GM12878 (cell line): ENCODE data around the gene RSPH1. TPM values are rescaled to one million over a fixed set of nuclear protein-coding genes. Genes with fewer than 3 reads are reported as not detected.

ENCODE experiments used
- ATAC-seq: fragments of 200-7000 bp; cut with Tn5 transposase; 3 replicates; pipeline ENCODE4 v1.9.1; 2020; ENCODE audit warnings: mild to moderate bottlenecking, moderate library complexity
- BruUV-seq: library from RNA; stranded (reverse); fragments of 400-500 nt; replicated peaks from 2 replicates; lab custom pipeline; 2021; lab: Mats Ljungman, UMichigan
- CTCF ChIA-PET: fragments of 300-600 bp; sonication (Branson Sonifier 250); formaldehyde crosslinking; extraction: SDS; loops from one replicate; lab custom pipeline; 2021; ENCODE audit warnings: inconsistent platforms; lab: Yijun Ruan, JAX
- POLR2A ChIA-PET: fragments of 350-600 bp; formaldehyde crosslinking; extraction: SDS; loops from one replicate; lab custom pipeline; 2021; ENCODE audit warnings: inconsistent platforms; lab: Charles Lee
- RAD21 ChIA-PET: fragments of 300-600 bp; sonication (Branson Sonifier 250); formaldehyde crosslinking; loops from one replicate; lab custom pipeline; 2023; ENCODE audit warnings: antibody characterized with exemption; ENCODE audit not compliant: unreplicated experiment; lab: Charles Lee
- SMC1A ChIA-PET: fragments of 300-600 bp; sonication (Branson Sonifier 250); formaldehyde crosslinking; loops from one replicate; lab custom pipeline; 2023; ENCODE audit not compliant: unreplicated experiment, uncharacterized antibody; lab: Charles Lee
- DNase-seq: peaks from one replicate; pipeline ENCODE4 v3.0.0-alpha.2; 2011; ENCODE audit warnings: low read depth, low spot score
- FAIRE-seq: peaks from 3 replicates; lab custom pipeline; 2011; peaks lifted over from hg19 to GRCh38; lab: Jason Lieb, UNC
- H2AFZ ChIP-seq: 2 replicates; pipeline ENCODE4 v1.6.0; 2011; ENCODE audit warnings: low read depth, low read length, control low read depth; ENCODE audit not compliant: control insufficient read depth
- H3K27ac ChIP-seq: 2 replicates; pipeline ENCODE4 v1.5.1; 2011; ENCODE audit warnings: control low read depth; ENCODE audit not compliant: control insufficient read depth, insufficient read depth
- H3K27me3 ChIP-seq, 2 experiments: replicated peaks in 1 of 2; 2 replicates each; pipeline versions ENCODE4 v1.6.0 to v1.6.1; 2011; ENCODE audit warnings: low read length in 1 of 2; ENCODE audit not compliant: control insufficient read depth in 2 of 2, insufficient read depth in 2 of 2
- H3K36me3 ChIP-seq, 2 experiments: 2 replicates each; pipeline ENCODE4 v1.5.1; 2011; ENCODE audit warnings: low read length in 1 of 2; ENCODE audit not compliant: control insufficient read depth in 2 of 2, insufficient read depth in 2 of 2
- H3K4me1 ChIP-seq: 2 replicates; pipeline ENCODE4 v1.6.1; 2011; ENCODE audit warnings: mild to moderate bottlenecking, low read length, moderate library complexity, mixed read lengths; ENCODE audit not compliant: control insufficient read depth, insufficient read depth
- H3K4me2 ChIP-seq: 2 replicates; pipeline ENCODE4 v1.6.0; 2011; ENCODE audit warnings: control low read depth; ENCODE audit not compliant: control insufficient read depth, insufficient read depth
- H3K4me3 ChIP-seq: fragments of 200-600 bp; sonication (generic); 2 replicates; pipeline ENCODE4 v1.5.1; 2016
- H3K79me2 ChIP-seq: 2 replicates; pipeline ENCODE4 v1.6.0; 2011; ENCODE audit warnings: low read length; ENCODE audit not compliant: control insufficient read depth, insufficient read depth
- H3K9ac ChIP-seq: 2 replicates; pipeline ENCODE4 v1.8.0; 2011; ENCODE audit warnings: low read length, control low read depth, mixed read lengths; ENCODE audit not compliant: control insufficient read depth, insufficient read depth
- H3K9me3 ChIP-seq: replicated peaks from 3 replicates; pipeline ENCODE4 v1.5.1; 2011; ENCODE audit warnings: mild to moderate bottlenecking, low read length; ENCODE audit not compliant: control insufficient read depth, insufficient read depth
- H4K20me1 ChIP-seq: 2 replicates; pipeline ENCODE4 v1.6.0; 2011; ENCODE audit not compliant: control insufficient read depth, insufficient read depth
- CBX5 ChIP-seq: sonication (generic); IDR thresholded peaks from 2 replicates; pipeline ENCODE4 v1.6.1; 2016; ENCODE audit warnings: low read depth, moderate library complexity, mild to moderate bottlenecking, inconsistent platforms
- EED ChIP-seq: sonication (generic); IDR thresholded peaks from 2 replicates; pipeline ENCODE4 v1.6.1; 2016; ENCODE audit warnings: antibody characterized with exemption, low read depth
- ETV6 ChIP-seq, 2 experiments: fragments of 450-650 bp in 1 of 2; IDR thresholded peaks in 1 of 2; conservative IDR thresholded peaks in 1 of 2; 2 replicates each; pipeline ENCODE4 v1.6.1; 2014; ENCODE audit warnings: antibody characterized with exemption in 1 of 2, borderline replicate concordance in 1 of 2, low read depth in 1 of 2, mild to moderate bottlenecking in 1 of 2, moderate library complexity in 1 of 2
- FOS ChIP-seq: IDR thresholded peaks from 3 replicates; pipeline ENCODE4 v1.6.1; 2011; ENCODE audit warnings: borderline replicate concordance; ENCODE audit not compliant: insufficient read length; ENCODE audit errors: extremely low read depth
- HDAC6 ChIP-seq: fragments of 200-600 bp; sonication (generic); IDR thresholded peaks from one replicate; pipeline ENCODE4 v1.8.0; 2017; ENCODE audit warnings: antibody characterized with exemption; ENCODE audit not compliant: unreplicated experiment
- IKZF1 ChIP-seq: fragments of 450-650 bp; conservative IDR thresholded peaks from 2 replicates; pipeline ENCODE4 v1.6.1; 2017; ENCODE audit warnings: antibody characterized with exemption, mild to moderate bottlenecking
- LARP7 ChIP-seq: fragments of 450-650 bp; IDR thresholded peaks from 2 replicates; pipeline ENCODE4 v1.6.1; 2017; ENCODE audit warnings: mild to moderate bottlenecking
- NR2C1 ChIP-seq: fragments of 450-650 bp; IDR thresholded peaks from 2 replicates; pipeline ENCODE4 v1.6.1; 2017; ENCODE audit warnings: antibody characterized with exemption, mild to moderate bottlenecking, moderate library complexity
- POLR2AphosphoS5 ChIP-seq: IDR thresholded peaks from 2 replicates; pipeline ENCODE4 v1.6.1; 2011; ENCODE audit warnings: mild to moderate bottlenecking, low read length, inconsistent platforms
- RAD51 ChIP-seq: fragments of 450-650 bp; IDR thresholded peaks from 2 replicates; pipeline ENCODE4 v1.6.1; 2016; ENCODE audit warnings: moderate library complexity, mild to moderate bottlenecking, inconsistent platforms
- SMC3 ChIP-seq: IDR thresholded peaks from 2 replicates; pipeline ENCODE4 v1.6.1; 2011; ENCODE audit warnings: low read length, improper control_type of control experiment, borderline replicate concordance
- SRF ChIP-seq, 2 experiments: IDR thresholded peaks; 2 replicates each; pipeline ENCODE4 v1.6.1; 2011; ENCODE audit warnings: low read depth in 2 of 2, low read length in 2 of 2, mild to moderate bottlenecking in 1 of 2, moderate library complexity in 1 of 2
- ZBED1 ChIP-seq: IDR thresholded peaks from 2 replicates; pipeline ENCODE4 v1.6.1; 2016; ENCODE audit warnings: borderline replicate concordance
- ZNF24 ChIP-seq: fragments of 450-650 bp; IDR thresholded peaks from 2 replicates; pipeline ENCODE4 v1.6.1; 2017; ENCODE audit warnings: antibody characterized with exemption, mild to moderate bottlenecking
- ZNF274 ChIP-seq: IDR thresholded peaks from one replicate; pipeline ENCODE4 v1.8.0; 2011; ENCODE audit not compliant: insufficient read length, insufficient read depth
- ZNF622 ChIP-seq: fragments of 450-650 bp; IDR thresholded peaks from 2 replicates; pipeline ENCODE4 v1.6.1; 2017; ENCODE audit warnings: mild to moderate bottlenecking, inconsistent platforms
- whole genome bisulfite sequencing: methylation state at CpG from one replicate; pipeline ENCODE4 v1.1.6; 2016; ENCODE audit warnings: low lambda C conversion rate; ENCODE audit not compliant: insufficient replicate concordance, insufficient coverage; ENCODE audit errors: missing lambda C conversion rate; 5-methylcytosine and 5-hydroxymethylcytosine counted together
- in situ Hi-C: fragments of 300-500 bp; cut with MboI; formaldehyde crosslinking; loops from 9 replicates; pipeline ENCODE4 v1.14.3; 2018; ENCODE audit warnings: mixed read lengths
- intact Hi-C: fragments of 100-400 bp; cut with micrococcal nuclease; formaldehyde crosslinking; loops from one replicate; pipeline ENCODE4 v1.14.2; 2022; ENCODE audit not compliant: unreplicated experiment
- polyA plus RNA-seq, 11 experiments: library from polyadenylated mRNA; depleted of rRNA in 4 of 11; unstranded in 6 of 11; stranded (reverse) in 5 of 11; fragments of >200 nt; fragmentation: Nextera tagmentation in 4 of 11; fragmentation: Illumina TruSeq in 1 of 11; extraction: Ambion mirVana in 4 of 11; extraction: Trizol in 1 of 11; gene quantifications; 1 replicate in 1 of 11; 2 replicates in 10 of 11; pipeline versions ENCODE4 v1.2.1 to v1.2.3, GENCODE V29; 2011 to 2016; ENCODE audit warnings: inconsistent platforms in 2 of 11, missing spikeins in 2 of 11, low read depth in 1 of 11
- total RNA-seq, 4 experiments: library from RNA; depleted of rRNA in 3 of 4; stranded (reverse); fragments of >200 nt in 3 of 4; fragmentation: Illumina TruSeq in 1 of 4; extraction: Trizol in 1 of 4; gene quantifications; 2 replicates each; pipeline versions ENCODE4 v1.2.1 to v1.2.3, GENCODE V29; 2013 to 2021
- TF ChIP-seq, protein P1 (sequence below): IDR thresholded peaks from 2 replicates; pipeline ENCODE4 v1.6.1; 2011; ENCODE audit warnings: borderline replicate concordance, low read depth, mild to moderate bottlenecking, moderate library complexity, low read length; ENCODE audit not compliant: insufficient read depth, poor library complexity, severe bottlenecking
- TF ChIP-seq, protein P2 (sequence below): fragments of 450-650 bp; IDR thresholded peaks from 2 replicates; pipeline ENCODE4 v1.6.1; 2016; ENCODE audit warnings: mild to moderate bottlenecking
- TF ChIP-seq, protein P3 (sequence below): IDR thresholded peaks from 2 replicates; pipeline ENCODE4 v1.6.1; 2012; ENCODE audit warnings: low read depth, low read length, improper control_type of control experiment

The RSPH1 gene
- total and polyA plus RNA-seq, 10 of the 15 experiments (the other 5 are each of a cell fraction or from before 2014, with no cell fraction given): 0.11 to 1.4 (median 0.38) TPM

DNA sequence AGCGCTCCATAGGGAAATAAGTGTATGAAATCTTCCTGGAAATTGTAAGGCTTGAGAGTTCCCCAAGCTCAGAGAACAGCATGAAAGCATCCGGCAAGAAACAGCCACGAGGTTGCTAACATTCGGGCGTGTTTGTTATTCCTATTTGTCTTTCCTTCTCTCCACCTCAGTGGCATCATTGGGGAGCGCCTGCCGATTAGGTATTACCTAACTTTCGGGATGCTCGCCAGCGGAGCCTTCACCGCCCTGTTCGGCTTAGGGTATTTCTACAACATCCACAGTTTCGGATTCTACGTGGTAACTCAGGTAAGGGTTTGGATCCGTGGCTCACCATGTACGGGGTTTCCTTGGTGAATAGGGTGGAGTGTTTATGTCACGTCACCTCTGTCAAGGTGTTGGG lies 43.3 kb upstream of the RSPH1 start (continued):
- TF ChIP-seq POLR2AphosphoS5: no peak

DNA sequence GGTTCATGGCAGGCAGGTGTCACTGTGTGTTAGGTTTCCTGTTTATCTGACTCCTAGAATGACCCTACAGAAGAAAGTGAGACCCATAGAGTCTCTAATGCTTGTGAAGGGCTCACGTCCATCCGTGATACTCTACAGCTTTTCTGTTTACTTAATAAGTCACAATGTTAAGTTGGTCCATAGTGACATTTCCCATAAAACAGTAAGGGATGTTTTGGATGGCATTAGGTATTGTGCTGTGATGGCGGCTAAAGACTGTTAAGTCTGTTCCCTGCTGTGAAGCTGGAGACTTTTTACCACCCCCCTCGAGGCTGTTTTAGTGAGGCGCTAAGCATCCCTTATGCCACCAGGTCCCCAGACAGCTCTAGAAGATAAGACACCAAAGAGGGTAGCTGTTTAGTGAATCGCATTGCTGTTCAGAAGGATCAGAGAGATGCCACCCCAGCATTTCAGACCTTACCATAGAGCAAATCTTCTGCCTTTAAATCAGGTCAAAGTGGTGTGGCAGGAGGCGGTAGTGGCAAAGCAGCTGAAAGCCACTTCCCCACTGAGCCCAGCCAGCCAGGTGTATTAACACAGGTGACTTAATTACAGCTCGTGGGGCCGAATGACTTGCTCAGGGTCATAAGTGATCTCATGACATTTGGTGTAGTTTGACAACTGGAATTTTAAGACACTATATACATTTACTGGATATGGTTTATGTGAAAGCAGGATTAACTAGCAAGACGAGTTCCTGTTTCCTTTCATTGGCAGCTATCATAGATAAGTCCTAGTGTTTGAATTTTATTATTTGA lies 42.7 kb upstream of the RSPH1 start:
- ChIA-PET SMC1A (interaction anchor here (0.8 to 9.1 kb wide), 13 partner anchors 15 to 393 kb away, joined by 3 to 268 read pairs (median 4); no protein-coding TSS in a partner anchor), CTCF (interaction anchor here (1.2 to 7.6 kb wide), 12 partner anchors 10 to 393 kb away, joined by 3 to 168 read pairs (median 38); no protein-coding TSS in a partner anchor), POLR2A (interaction anchor here (1.2 to 6.0 kb wide), 5 partner anchors 8 to 80 kb away, joined by 3 to 71 read pairs (median 5); no protein-coding TSS in a partner anchor), RAD21 (interaction anchor here (0.5 to 6.6 kb wide), 15 partner anchors 24 to 683 kb away, joined by 3 to 146 read pairs (median 3); no protein-coding TSS in a partner anchor)
- no peak for TF ChIP-seq ZNF622
- TF ChIP-seq, protein P1, sequence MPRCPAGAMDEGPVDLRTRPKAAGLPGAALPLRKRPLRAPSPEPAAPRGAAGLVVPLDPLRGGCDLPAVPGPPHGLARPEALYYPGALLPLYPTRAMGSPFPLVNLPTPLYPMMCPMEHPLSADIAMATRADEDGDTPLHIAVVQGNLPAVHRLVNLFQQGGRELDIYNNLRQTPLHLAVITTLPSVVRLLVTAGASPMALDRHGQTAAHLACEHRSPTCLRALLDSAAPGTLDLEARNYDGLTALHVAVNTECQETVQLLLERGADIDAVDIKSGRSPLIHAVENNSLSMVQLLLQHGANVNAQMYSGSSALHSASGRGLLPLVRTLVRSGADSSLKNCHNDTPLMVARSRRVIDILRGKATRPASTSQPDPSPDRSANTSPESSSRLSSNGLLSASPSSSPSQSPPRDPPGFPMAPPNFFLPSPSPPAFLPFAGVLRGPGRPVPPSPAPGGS: no peak
- TF ChIP-seq NR2C1: no peak
- TF ChIP-seq ETV6 (conservative IDR thresholded peaks at IDR 0.05 in 1 of 2, IDR thresholded peaks at IDR 0.05 in 1 of 2; ENCODE audit: borderline replicate concordance in 1 of 2, low read depth in 1 of 2): no peak
- no peak for TF ChIP-seq SRF (IDR thresholded peaks at IDR 0.05; ENCODE audit: low read depth in 2 of 2, low read length in 2 of 2)
- TF ChIP-seq SMC3: no peak
- TF ChIP-seq, protein P2, sequence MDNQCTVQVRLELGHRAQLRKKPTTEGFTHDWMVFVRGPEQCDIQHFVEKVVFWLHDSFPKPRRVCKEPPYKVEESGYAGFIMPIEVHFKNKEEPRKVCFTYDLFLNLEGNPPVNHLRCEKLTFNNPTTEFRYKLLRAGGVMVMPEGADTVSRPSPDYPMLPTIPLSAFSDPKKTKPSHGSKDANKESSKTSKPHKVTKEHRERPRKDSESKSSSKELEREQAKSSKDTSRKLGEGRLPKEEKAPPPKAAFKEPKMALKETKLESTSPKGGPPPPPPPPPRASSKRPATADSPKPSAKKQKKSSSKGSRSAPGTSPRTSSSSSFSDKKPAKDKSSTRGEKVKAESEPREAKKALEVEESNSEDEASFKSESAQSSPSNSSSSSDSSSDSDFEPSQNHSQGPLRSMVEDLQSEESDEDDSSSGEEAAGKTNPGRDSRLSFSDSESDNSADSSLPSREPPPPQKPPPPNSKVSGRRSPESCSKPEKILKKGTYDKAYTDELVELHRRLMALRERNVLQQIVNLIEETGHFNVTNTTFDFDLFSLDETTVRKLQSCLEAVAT: no peak
- TF ChIP-seq EED: no peak
- TF ChIP-seq IKZF1: no peak
- TF ChIP-seq HDAC6: no peak
- no peak for TF ChIP-seq ZNF274
- no peak for TF ChIP-seq ZBED1
- TF ChIP-seq ZNF24: no peak
- TF ChIP-seq LARP7: no peak
- TF ChIP-seq, protein P3, sequence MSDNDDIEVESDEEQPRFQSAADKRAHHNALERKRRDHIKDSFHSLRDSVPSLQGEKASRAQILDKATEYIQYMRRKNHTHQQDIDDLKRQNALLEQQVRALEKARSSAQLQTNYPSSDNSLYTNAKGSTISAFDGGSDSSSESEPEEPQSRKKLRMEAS: no peak
- TF ChIP-seq RAD51: no peak
- TF ChIP-seq CBX5: no peak
- TF ChIP-seq FOS: no peak
- Histone ChIP-seq H3K4me3 (no peak overlapping the region), H3K4me1 (peaks cover 37% of the 10 kb centered on the region), H3K4me2 (no peak overlapping the region), H2AFZ (no peak overlapping the region), H3K27me3 (no peaks in the 10 kb centered on the region), H3K9ac (no peak overlapping the region), H3K79me2 (peaks cover 6% of the 10 kb centered on the region), H3K27ac (no peak overlapping the region), H3K9me3 (no peaks in the 10 kb centered on the region), H3K36me3 (peaks cover 14 to 20% of the 10 kb centered on the region in 2 experiments), H4K20me1 (no peaks in the 10 kb centered on the region)
- no TSS peak for BruUV-seq
- ATAC-seq (no peak), DNase-seq (no peak), FAIRE-seq (no peak)
- in situ Hi-C loops: loop anchor here (5.0 kb wide), 3 partner anchors 231 to 391 kb away; no protein-coding TSS in a partner anchor
- 84% methylated on average over 10 of the region's 10 CpGs for WGBS
- intact Hi-C loops: loop anchor here (5.0 kb wide), 1 partner anchor 301 kb away; no protein-coding TSS in a partner anchor
